GM12874 (cell line): ENCODE results near the gene CCDC63.
A peak's percentile ranks its signal among the peaks of the same experiment; 100 is the strongest.

Experiments
- CTCF ChIP-seq: IDR thresholded peaks from 2 replicates; pipeline ENCODE4 v1.5.1; 2011; ENCODE audit warnings: low read depth, mild to moderate bottlenecking, control low read depth, low read length, moderate library complexity; ENCODE audit not compliant: insufficient read depth

CCDC63 gene

GRCh38 chr12:110906083-110906482, 59.3 kb downstream of the CCDC63 start:
- TF ChIP-seq CTCF: peak; percentile 50

DNA sequence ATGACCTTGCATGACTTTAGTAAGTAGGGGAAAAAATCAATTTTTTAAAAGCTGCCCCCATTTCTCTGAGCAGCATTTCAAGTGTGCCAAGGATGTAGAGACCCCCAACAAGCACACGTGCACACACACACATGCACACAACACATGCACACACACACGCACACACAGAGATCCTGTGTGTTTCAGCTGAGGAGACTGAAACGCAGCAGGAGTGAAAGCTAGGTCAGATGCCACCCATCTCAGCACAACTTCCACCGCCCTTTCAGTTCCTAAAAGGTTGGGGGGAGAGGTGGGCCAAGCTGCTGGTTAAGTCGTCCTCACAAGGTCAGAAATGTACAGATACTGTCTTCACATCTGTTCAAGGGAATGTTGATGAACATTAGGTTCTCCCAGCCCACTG, 59.7 kb downstream of the CCDC63 start:
- TF ChIP-seq CTCF: no peak

- no peak for TF ChIP-seq CTCF
Observed at GRCh38 chr12:110906985-110907384, 60.2 kb downstream of the CCDC63 start.

DNA sequence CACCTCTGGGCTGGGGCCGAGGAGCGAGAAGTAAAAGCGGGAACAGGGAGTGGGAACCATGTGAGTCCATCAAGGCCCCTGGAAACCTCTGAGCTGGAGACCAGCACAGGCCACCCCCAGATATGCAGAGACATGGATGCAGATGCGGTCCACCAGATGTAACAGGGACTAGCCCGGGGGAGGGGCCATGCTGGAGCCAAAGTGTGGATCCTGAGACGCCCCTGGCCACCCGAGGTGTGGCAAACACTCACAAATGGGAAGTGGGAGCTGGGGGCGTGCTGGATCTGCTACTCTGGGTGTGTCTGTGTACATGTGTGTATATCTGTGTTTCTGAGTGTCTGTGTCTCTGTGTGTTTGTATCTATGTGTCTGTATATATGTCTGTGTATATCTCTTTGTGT, 60.8 kb downstream of the CCDC63 start:
- no peak for TF ChIP-seq CTCF

DNA sequence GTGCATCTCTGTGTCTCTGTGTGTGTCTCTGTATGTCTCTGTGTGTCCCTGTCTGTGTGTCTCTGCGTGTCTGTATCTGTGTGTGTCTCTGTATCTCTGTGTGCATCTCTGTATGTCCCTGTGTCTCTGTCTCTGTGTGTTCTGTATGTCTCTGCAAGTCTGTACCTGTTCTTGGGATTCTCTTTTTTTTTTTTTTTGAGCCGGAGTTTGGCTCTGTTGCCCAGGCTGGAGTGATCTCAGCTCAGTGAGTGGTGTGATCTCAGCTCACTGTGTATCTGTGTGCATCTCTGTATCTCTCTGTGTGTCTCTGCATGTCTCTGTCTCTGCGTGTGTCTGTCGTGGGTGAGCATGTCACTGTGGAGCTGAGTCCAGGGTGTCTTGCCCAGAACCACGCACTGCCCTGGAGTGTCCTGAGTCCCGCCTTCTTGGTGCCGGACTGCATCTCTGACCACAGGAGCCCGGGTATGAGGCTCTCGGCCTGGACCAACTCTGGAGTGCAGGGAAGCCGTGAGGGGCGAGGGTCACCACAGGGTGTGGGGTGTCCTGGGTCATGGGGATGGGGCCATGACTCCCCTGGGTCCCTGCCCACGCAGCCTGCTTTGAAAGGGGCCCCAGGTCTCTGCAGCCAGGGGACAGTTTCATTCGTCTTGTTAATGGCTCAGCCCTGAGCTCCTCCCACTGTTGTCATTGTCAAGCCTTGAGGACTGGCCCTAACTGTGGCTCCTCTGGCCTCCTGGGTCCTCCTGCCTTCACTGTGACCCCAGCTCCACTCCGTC, 61.8 kb downstream of the CCDC63 start:
- TF ChIP-seq CTCF: no peak

GRCh38 chr12:110912263-110912662, 65.5 kb downstream of the CCDC63 start:
- no peak for TF ChIP-seq CTCF

- TF ChIP-seq CTCF: no peak
Observed at GRCh38 chr12:110913119-110914056, 66.6 kb downstream of the CCDC63 start.
